OCI-LY3 (cell line): ENCODE measurements around the gene AMOT.

ENCODE experiments used
- H2AFZ ChIP-seq: fragments of 200-600, 300-600 bp; shearing (Covaris generic); 2 replicates; pipeline ENCODE4 v1.6.0; 2014; ENCODE audit warnings: antibody characterized with exemption, low read depth, low read length
- H3K27ac ChIP-seq: fragments of 200-600, 300-600 bp; sonication (generic); 2 replicates; pipeline ENCODE4 v1.5.1; 2014; ENCODE audit warnings: mild to moderate bottlenecking, low read length, moderate library complexity, mixed read lengths
- H3K27me3 ChIP-seq: fragments of 200-600, 300-600 bp; sonication (generic); 2 replicates; pipeline ENCODE4 v1.6.1; 2014; ENCODE audit warnings: low read depth, low read length, mixed read lengths
- H3K36me3 ChIP-seq: fragments of 200-600, 300-600 bp; sonication (generic); replicated peaks from 2 replicates; pipeline ENCODE3; 2014; ENCODE audit warnings: low read depth, low read length, mixed read lengths
- H3K4me1 ChIP-seq: fragments of 300-600, 200-600 bp; sonication (generic); 2 replicates; pipeline ENCODE4 v1.6.1; 2014; ENCODE audit warnings: low read length, mixed read lengths
- H3K4me2 ChIP-seq: fragments of 200-600, 300-600 bp; sonication (generic); 2 replicates; pipeline ENCODE4 v1.6.1; 2014; ENCODE audit warnings: low read length, mixed read lengths
- H3K4me3 ChIP-seq: fragments of 300-600, 200-600 bp; sonication (generic); 2 replicates; pipeline ENCODE4 v1.5.1; 2014; ENCODE audit warnings: antibody characterized with exemption, mild to moderate bottlenecking, low read length, moderate library complexity
- H3K79me2 ChIP-seq: fragments of 300-600, 200-600 bp; shearing (Covaris generic); 2 replicates; pipeline ENCODE4 v1.6.1; 2014; ENCODE audit warnings: mild to moderate bottlenecking, low read length, mixed read lengths
- H3K9ac ChIP-seq: fragments of 300-600, 200-600 bp; shearing (Covaris generic); 2 replicates; pipeline ENCODE4 v1.6.0; 2014; ENCODE audit warnings: mild to moderate bottlenecking, low read length, moderate library complexity
- H3K9me3 ChIP-seq: fragments of 200-600, 300-600 bp; shearing (Covaris generic); 2 replicates; pipeline ENCODE4 v1.6.1; 2014; ENCODE audit warnings: low read length, mixed read lengths; ENCODE audit not compliant: insufficient read depth
- H4K20me1 ChIP-seq: fragments of 200-600, 300-600 bp; sonication (generic); 2 replicates; pipeline ENCODE4 v1.6.1; 2016; ENCODE audit warnings: low read length, mixed read lengths; ENCODE audit not compliant: insufficient read depth
- EZH2phosphoT487 ChIP-seq: fragments of 200-600 bp; shearing (Covaris generic); IDR thresholded peaks from 2 replicates; pipeline ENCODE4 v1.6.1; 2018; ENCODE audit warnings: antibody characterized with exemption, mixed run types, low read depth
- TF ChIP-seq, protein P1 (sequence below): fragments of 200-600, 300-600 bp; sonication (generic); IDR thresholded peaks from 2 replicates; pipeline ENCODE4 v1.5.1; 2014; ENCODE audit warnings: antibody characterized with exemption, low read length, low read depth

The AMOT gene

DNA sequence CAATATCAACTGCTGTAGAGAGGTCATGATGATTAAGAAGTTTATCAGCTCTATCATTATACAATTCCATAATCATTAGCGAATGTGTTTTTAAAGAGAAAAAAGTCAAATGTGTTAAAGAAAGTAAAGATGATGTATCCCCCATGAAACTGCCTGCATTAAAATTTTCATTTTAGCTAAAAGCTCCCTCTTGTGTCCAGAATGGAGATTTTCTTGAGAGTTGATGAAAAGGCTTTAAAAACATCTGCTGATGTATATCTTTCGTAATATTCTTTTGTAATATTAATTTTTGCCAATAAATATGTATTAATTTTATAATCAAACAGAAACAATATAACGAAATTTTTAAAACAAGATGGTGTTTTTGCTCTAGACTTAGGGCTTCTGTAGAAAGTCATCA, 108.8 kb downstream of the AMOT start:
- Histone ChIP-seq H4K20me1 (no peaks in the 10 kb centered on the region), H3K27me3 (no peaks in the 10 kb centered on the region), H3K4me2 (no peak overlapping the region), H3K79me2 (no peaks in the 10 kb centered on the region), H3K27ac (no peak overlapping the region), H3K9me3 (peaks cover 6% of the 10 kb centered on the region; the same call in 1 of the 2 replicates), H3K9ac (no peak overlapping the region), H3K4me1 (peaks cover 40% of the 10 kb centered on the region), H3K36me3 (peaks cover 12% of the 10 kb centered on the region), H2AFZ (no peak overlapping the region), H3K4me3 (no peak overlapping the region)
- TF ChIP-seq EZH2phosphoT487, result no peak
- TF ChIP-seq, protein P1, sequence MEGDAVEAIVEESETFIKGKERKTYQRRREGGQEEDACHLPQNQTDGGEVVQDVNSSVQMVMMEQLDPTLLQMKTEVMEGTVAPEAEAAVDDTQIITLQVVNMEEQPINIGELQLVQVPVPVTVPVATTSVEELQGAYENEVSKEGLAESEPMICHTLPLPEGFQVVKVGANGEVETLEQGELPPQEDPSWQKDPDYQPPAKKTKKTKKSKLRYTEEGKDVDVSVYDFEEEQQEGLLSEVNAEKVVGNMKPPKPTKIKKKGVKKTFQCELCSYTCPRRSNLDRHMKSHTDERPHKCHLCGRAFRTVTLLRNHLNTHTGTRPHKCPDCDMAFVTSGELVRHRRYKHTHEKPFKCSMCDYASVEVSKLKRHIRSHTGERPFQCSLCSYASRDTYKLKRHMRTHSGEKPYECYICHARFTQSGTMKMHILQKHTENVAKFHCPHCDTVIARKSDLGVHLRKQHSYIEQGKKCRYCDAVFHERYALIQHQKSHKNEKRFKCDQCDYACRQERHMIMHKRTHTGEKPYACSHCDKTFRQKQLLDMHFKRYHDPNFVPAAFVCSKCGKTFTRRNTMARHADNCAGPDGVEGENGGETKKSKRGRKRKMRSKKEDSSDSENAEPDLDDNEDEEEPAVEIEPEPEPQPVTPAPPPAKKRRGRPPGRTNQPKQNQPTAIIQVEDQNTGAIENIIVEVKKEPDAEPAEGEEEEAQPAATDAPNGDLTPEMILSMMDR, result peak; percentile 33
